ENCODE measurements around the gene HOTAIR. TPM values are rescaled to one million over a fixed set of nuclear protein-coding genes. Genes with fewer than 3 reads are reported as not detected.

HOTAIR gene
- total RNA-seq, 1 experiment from 2014 or later = not detected

DNA sequence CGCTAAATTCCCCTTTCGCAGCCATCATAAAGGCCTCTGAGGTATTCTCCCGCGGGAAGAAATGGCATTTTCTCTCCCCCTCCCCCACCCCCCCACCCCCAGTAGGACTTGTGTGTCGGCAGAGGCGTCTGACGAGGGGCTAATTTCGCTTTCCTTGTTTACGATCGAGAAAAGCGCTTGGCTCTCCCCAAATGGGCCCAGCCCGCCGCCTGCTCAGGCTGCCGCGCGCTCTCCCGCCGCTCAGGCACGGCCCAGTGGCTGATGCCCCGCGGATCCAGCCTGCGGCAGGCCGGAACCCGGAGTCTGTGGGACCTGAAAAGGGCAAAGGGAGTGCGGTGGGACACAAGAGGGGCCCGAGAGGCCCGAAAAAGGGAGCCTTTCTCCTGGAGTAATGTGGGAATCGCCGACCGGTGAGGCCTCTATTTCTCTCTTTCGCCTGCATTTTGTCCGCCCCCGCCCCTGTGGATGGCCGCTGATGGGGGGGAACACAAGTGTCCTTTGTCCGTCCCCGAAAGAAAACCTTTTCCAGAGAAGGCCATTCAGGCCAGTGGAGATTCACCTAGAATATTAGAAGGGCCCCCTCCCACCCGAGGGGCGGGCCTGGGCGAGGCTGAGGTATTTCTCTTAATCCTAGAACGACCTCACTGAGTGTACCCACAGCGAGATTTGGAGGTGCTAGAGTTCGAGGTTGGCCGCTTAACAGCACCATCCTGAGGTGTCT, 44.5 kb upstream of the HOTAIR start:
- no peak overlapping the region for H3K4ac ChIP-seq (ENCODE audit: low read depth, low read length)
- H4K5ac ChIP-seq (ENCODE audit: insufficient read length, low read depth, low read length) = no peak overlapping the region
- H3K36me3 Mint-ChIP-seq (ENCODE audit: insufficient read depth in 1 of 3, low read depth in 3 of 3) = no peaks in the 10 kb centered on the region
- no peaks in the 10 kb centered on the region for H3K79me2 ChIP-seq (ENCODE audit: insufficient read depth, low read length)
- H3K79me1 ChIP-seq (ENCODE audit: insufficient read depth, low read depth, low read length, poor library complexity, severe bottlenecking) = no peaks in the 10 kb centered on the region
- no peak overlapping the region for H2AK5ac ChIP-seq (ENCODE audit: insufficient read length, low read length)
- no peak overlapping the region for H4K91ac ChIP-seq (ENCODE audit: insufficient read length, low read depth, low read length)
- H3K4me1 ChIP-seq (ENCODE audit: insufficient read depth, low read length) = no peaks in the 10 kb centered on the region
- H3K9ac ChIP-seq (ENCODE audit: extremely low read depth, insufficient read length, low read length) = no peak overlapping the region
- no peak overlapping the region for H2AFZ ChIP-seq (ENCODE audit: low read length)
- no peak overlapping the region for H3K18ac ChIP-seq (ENCODE audit: insufficient read length, low read depth, low read length)
- no peak overlapping the region for H3K27ac ChIP-seq (ENCODE audit: insufficient read length, low read depth, low read length)
- peaks cover 0 to 2% of the 10 kb centered on the region in 2 experiments; a peak in 2 of 5 replicates for H3K9me3 Mint-ChIP-seq
- TF ChIP-seq, protein P1, sequence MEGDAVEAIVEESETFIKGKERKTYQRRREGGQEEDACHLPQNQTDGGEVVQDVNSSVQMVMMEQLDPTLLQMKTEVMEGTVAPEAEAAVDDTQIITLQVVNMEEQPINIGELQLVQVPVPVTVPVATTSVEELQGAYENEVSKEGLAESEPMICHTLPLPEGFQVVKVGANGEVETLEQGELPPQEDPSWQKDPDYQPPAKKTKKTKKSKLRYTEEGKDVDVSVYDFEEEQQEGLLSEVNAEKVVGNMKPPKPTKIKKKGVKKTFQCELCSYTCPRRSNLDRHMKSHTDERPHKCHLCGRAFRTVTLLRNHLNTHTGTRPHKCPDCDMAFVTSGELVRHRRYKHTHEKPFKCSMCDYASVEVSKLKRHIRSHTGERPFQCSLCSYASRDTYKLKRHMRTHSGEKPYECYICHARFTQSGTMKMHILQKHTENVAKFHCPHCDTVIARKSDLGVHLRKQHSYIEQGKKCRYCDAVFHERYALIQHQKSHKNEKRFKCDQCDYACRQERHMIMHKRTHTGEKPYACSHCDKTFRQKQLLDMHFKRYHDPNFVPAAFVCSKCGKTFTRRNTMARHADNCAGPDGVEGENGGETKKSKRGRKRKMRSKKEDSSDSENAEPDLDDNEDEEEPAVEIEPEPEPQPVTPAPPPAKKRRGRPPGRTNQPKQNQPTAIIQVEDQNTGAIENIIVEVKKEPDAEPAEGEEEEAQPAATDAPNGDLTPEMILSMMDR (conservative IDR thresholded peaks at IDR 0.05) = no peak
- H3K4me2 ChIP-seq (ENCODE audit: insufficient read depth, insufficient read length, low read length) = peak overlapping the region; percentile 28
- peaks cover 100% of the 10 kb centered on the region for H3K27me3 Mint-ChIP-seq (ENCODE audit: low read depth)
- H3K27me3 ChIP-seq (ENCODE audit: insufficient read depth, low read length) = peaks cover 94% of the 10 kb centered on the region
- H3K23ac ChIP-seq (ENCODE audit: insufficient read length, low read depth, low read length) = no peak overlapping the region
- no peak overlapping the region for H2BK5ac ChIP-seq (ENCODE audit: insufficient read length, low read length)
- peaks cover 10% of the 10 kb centered on the region for H3K23me2 ChIP-seq (ENCODE audit: insufficient read length, low read depth, low read length, poor library complexity, severe bottlenecking)
- no peak overlapping the region for H2BK12ac ChIP-seq (ENCODE audit: insufficient read length, low read depth, low read length)
- H3K4me1 Mint-ChIP-seq = peaks cover 13 to 30% of the 10 kb centered on the region in 2 experiments
- no peak overlapping the region for H4K8ac ChIP-seq (replicated peaks; ENCODE audit: insufficient read length, low read depth, low read length)
- WGBS (ENCODE audit: extremely low coverage, insufficient read length, low lambda C conversion rate) = no CpG with 5 or more reads among the region's 43 CpGs
- H2BK120ac ChIP-seq (ENCODE audit: low read depth, low read length, poor library complexity, severe bottlenecking) = no peak overlapping the region
- DNase-seq = peak; percentile 74
- H3K4me3 Mint-ChIP-seq = peak overlapping the region; percentile 8 to 55; a peak in 2 of 5 replicates
- H3T11ph ChIP-seq (ENCODE audit: low read length) = no peak overlapping the region
- H3K27ac Mint-ChIP-seq = no peak overlapping the region
- H3K14ac ChIP-seq (ENCODE audit: insufficient read depth, low read length) = no peak overlapping the region
- no peak overlapping the region for H3K56ac ChIP-seq (ENCODE audit: insufficient read length, low read depth, low read length)
- no peaks in the 10 kb centered on the region for H3K9me3 ChIP-seq (ENCODE audit: control insufficient read depth, low read depth, low read length)
- H2BK20ac ChIP-seq (ENCODE audit: low read depth, low read length, poor library complexity, severe bottlenecking) = no peak overlapping the region
- no peak overlapping the region for H2BK15ac ChIP-seq (ENCODE audit: low read depth, low read length)
- H4K20me1 ChIP-seq (ENCODE audit: control insufficient read depth, insufficient read depth, insufficient read length) = no peaks in the 10 kb centered on the region
